Body of pancreas (tissue), 4 donors: ENCODE results near the gene ETFDH. TPM values are rescaled to one million over a fixed set of nuclear protein-coding genes. Genes with fewer than 3 reads are reported as not detected.

Experiments
- ATAC-seq: fragments of 150-250 bp; one replicate; pipeline ENCODE4 v1.9.1; 2016
- DNase-seq, 4 donors: peaks; one replicate each; pipeline ENCODE4 v3.0.0-alpha.2; 2019
- H3K27ac ChIP-seq, 4 donors: fragments of 200-600 bp; sonication (generic); 1 replicate in 3 of 4; 2 replicates in 1 of 4; pipeline versions ENCODE4 v1.5.1 to v1.6.1; 2016 to 2019; ENCODE audit warnings: mild to moderate bottlenecking in 1 of 4, mixed read lengths in 1 of 4, moderate library complexity in 1 of 4
- H3K27me3 ChIP-seq, 2 donors: fragments of 200-600 bp; sonication (generic); one replicate each; pipeline ENCODE4 v1.6.0; 2016; ENCODE audit warnings: mild to moderate bottlenecking in 1 of 2
- H3K36me3 ChIP-seq, 2 donors: fragments of 200-600 bp; sonication (generic); replicated peaks in 1 of 2; 2 replicates each; pipeline ENCODE4 v1.5.1; 2016; ENCODE audit warnings: low read depth in 2 of 2; ENCODE audit not compliant: insufficient read depth in 1 of 2
- H3K4me1 ChIP-seq: fragments of 200-600 bp; sonication (generic); one replicate; pipeline ENCODE4 v1.6.0; 2016
- H3K4me3 ChIP-seq, 2 donors: fragments of 200-600 bp; sonication (generic); 1 replicate in 1 of 2; 2 replicates in 1 of 2; pipeline ENCODE4 v1.5.1; 2016 to 2019
- H3K9me3 ChIP-seq, 3 donors: fragments of 200-600 bp; sonication (generic); 1 replicate in 2 of 3; 2 replicates in 1 of 3; pipeline ENCODE4 v1.5.1; 2016
- POLR2A ChIP-seq, 3 donors: fragments of 450-650 bp; IDR thresholded peaks; one replicate each; pipeline ENCODE4 v1.6.1; 2016; ENCODE audit warnings: antibody characterized with exemption in 3 of 3, mild to moderate bottlenecking in 2 of 3
- WGBS, 2 donors: methylation state at CpG; one replicate each; pipeline ENCODE4 v1.1.5; 2017; 5-methylcytosine and 5-hydroxymethylcytosine counted together
- intact Hi-C: fragments of 100-400 bp; cut with DNase I; formaldehyde crosslinking; loops from one replicate; pipeline ENCODE4 v1.15.1; 2023
- total RNA-seq, 2 donors: library from RNA; depleted of rRNA; stranded (reverse); fragments of >200 nt; gene quantifications; one replicate each; pipeline ENCODE4 v1.1.0, GENCODE V29; 2016
- TF ChIP-seq, protein P1 (sequence below), 7 experiments: fragments of 450-650 bp in 4 of 7; fragments of 200-600 bp in 3 of 7; sonication (generic) in 3 of 7; IDR thresholded peaks; one replicate each; pipeline ENCODE4 v1.5.1; 2016 to 2019; ENCODE audit warnings: antibody characterized with exemption in 7 of 7

Gene ETFDH
- total RNA-seq, 2 donors from 2014 or later: 24.4 to 96.2 TPM

DNA sequence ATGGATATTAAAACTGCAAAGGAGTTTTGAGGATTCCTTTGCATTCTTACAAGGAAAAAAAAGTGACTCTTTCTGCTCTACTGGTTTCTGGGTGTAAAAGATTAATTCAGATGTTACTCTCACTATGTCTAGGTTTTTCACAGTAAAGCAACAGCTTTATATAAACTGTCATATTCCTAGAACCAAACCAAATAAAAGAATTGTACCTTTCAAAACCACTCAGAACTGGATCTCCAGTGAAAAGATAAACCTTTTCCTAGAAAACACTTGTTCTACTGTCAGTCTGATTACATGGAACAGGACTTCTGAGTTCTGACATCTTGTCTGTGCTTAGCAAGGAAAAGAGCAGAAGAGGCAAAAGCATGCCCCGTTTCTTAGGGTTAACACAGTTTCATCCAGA is 56.1 kb downstream of the ETFDH start:
- Histone ChIP-seq H3K4me3 (no peak overlapping the region), H3K27me3 (no peaks in the 10 kb centered on the region), H3K36me3 (no peaks in the 10 kb centered on the region), H3K9me3 (no peaks in the 10 kb centered on the region), H3K27ac (no peak overlapping the region), H3K4me1 (peaks cover 4% of the 10 kb centered on the region)
- no peak for ATAC-seq
- intact Hi-C loops: loop anchor here (5.0 to 10.0 kb wide), 2 partner anchors 119 to 477 kb away; no protein-coding TSS in a partner anchor
- no peak for TF ChIP-seq POLR2A (IDR thresholded peaks at IDR 0.05)
- TF ChIP-seq, protein P1, sequence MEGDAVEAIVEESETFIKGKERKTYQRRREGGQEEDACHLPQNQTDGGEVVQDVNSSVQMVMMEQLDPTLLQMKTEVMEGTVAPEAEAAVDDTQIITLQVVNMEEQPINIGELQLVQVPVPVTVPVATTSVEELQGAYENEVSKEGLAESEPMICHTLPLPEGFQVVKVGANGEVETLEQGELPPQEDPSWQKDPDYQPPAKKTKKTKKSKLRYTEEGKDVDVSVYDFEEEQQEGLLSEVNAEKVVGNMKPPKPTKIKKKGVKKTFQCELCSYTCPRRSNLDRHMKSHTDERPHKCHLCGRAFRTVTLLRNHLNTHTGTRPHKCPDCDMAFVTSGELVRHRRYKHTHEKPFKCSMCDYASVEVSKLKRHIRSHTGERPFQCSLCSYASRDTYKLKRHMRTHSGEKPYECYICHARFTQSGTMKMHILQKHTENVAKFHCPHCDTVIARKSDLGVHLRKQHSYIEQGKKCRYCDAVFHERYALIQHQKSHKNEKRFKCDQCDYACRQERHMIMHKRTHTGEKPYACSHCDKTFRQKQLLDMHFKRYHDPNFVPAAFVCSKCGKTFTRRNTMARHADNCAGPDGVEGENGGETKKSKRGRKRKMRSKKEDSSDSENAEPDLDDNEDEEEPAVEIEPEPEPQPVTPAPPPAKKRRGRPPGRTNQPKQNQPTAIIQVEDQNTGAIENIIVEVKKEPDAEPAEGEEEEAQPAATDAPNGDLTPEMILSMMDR (IDR thresholded peaks at IDR 0.05): no peak
- WGBS, 2 donors: 39 to 70% methylated on average over 1 of the region's 1 CpG
- DNase-seq: no peak

DNA sequence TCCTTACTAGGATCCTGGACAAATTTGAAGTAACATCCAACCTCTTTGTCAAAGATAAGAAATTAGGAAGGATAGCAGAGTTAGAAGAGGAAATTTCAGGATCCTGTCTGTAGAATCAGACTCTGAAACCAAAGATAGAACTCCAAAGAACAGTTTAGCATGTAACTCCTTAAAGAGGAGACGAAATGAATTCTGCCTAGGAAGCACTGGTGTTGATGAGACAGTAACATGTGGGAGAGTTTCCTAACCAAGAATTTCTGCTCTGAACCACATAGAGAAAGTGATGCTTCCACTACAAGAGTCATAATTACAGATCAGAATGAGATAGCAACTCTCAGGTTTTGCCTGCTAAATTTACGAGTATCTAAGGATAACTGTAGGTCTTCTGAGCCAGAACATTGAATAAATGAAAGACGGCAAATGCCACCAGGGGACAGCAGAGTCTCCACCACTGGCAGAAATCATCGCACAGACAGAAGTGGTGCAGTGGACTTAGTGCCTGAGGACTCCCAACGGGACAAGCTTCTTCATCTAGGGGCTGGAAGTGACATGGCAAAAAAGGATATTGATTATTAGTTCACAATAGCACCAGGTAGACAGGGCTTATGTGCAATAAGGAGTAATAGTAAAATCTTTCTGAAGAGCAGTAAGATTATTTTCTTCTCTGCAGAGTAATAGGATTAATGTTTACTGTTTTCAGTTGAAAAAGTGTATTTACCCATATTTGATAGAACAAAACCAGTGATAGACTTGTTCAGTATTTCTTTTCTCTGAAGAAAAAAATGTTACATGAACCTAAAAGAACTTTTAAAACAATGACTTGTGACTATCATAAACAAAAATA is 57.8 kb downstream of the ETFDH start:
- H3K4me1 ChIP-seq: no peaks in the 10 kb centered on the region
- intact Hi-C loops: loop anchor here (5.0 to 10.0 kb wide), 3 partner anchors 117 to 475 kb away; no protein-coding TSS in a partner anchor
- no peak overlapping the region for H3K4me3 ChIP-seq
- TF ChIP-seq POLR2A (IDR thresholded peaks at IDR 0.05): no peak
- TF ChIP-seq, protein P1 (IDR thresholded peaks at IDR 0.05): peak; percentile 75 to 97 (median 93)
- no peaks in the 10 kb centered on the region for H3K9me3 ChIP-seq
- no peaks in the 10 kb centered on the region for H3K36me3 ChIP-seq
- DNase-seq (peak; percentile 67 to 79 (median 74)), ATAC-seq (peak; percentile 86)
- no peaks in the 10 kb centered on the region for H3K27me3 ChIP-seq
- WGBS, 2 donors: 12 to 22% methylated on average over 5 of the region's 5 CpGs
- H3K27ac ChIP-seq: no peak overlapping the region

DNA sequence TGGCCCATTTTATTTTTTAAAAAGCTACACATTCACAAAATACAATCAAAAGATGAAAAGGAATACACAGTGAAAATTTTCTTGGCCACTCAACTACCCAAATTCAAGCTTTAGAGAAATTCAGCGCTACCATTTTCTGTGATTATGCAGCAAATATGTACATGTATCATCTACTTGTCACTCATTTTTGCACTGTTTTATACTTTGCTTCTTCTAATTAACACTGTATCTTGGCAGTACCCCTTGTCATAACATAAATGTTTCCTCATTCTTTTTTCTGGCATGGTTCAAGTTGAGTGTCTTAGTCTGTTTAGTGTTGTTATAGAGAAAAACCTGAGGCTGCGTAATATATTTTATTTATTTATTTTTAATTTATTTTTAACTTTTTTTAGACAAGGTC is 66.8 kb downstream of the ETFDH start:
- Histone ChIP-seq H3K4me3 (no peak overlapping the region), H3K27ac (no peak overlapping the region), H3K4me1 (no peaks in the 10 kb centered on the region), H3K9me3 (no peaks in the 10 kb centered on the region), H3K36me3 (no peaks in the 10 kb centered on the region), H3K27me3 (no peaks in the 10 kb centered on the region)
- intact Hi-C loops: loop anchor here (10.0 kb wide), 1 partner anchor 436 kb away; no protein-coding TSS in a partner anchor
- no peak for DNase-seq
- no peak for TF ChIP-seq POLR2A (IDR thresholded peaks at IDR 0.05)
- TF ChIP-seq, protein P1 (IDR thresholded peaks at IDR 0.05): no peak
- 91 to 97% methylated on average over 2 of the region's 2 CpGs for WGBS, 2 donors
- ATAC-seq: no peak

DNA sequence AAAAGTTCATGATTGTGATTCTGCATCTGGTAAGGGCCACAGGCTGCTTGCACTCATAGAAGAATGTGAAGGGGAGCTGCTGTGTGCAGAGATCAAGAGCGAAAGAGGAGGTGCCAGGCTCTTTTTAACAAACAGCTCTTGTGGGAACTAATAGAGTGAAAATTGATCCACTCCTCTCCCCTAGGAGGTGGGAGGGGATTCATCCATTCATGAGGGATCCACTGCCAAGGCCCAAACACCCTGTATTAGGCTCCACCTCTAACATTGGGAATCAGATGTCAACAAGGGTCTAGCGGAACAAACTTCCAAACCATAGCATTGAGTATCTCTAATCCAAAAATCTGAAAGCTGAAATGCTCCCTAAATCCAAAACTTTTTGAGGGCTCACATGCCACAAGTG is 67.5 kb downstream of the ETFDH start:
- intact Hi-C loops: loop anchor here (10.0 kb wide), 1 partner anchor 435 kb away; no protein-coding TSS in a partner anchor
- TF ChIP-seq, protein P1 (IDR thresholded peaks at IDR 0.05): no peak
- no peak for TF ChIP-seq POLR2A (IDR thresholded peaks at IDR 0.05)
- H3K27ac ChIP-seq: no peak overlapping the region
- H3K9me3 ChIP-seq: no peaks in the 10 kb centered on the region
- H3K36me3 ChIP-seq: no peaks in the 10 kb centered on the region
- DNase-seq: no peak
- H3K4me3 ChIP-seq: no peak overlapping the region
- H3K27me3 ChIP-seq: no peaks in the 10 kb centered on the region
- 93 to 96% methylated on average over 2 of the region's 2 CpGs for WGBS, 2 donors
- ATAC-seq: no peak
- no peaks in the 10 kb centered on the region for H3K4me1 ChIP-seq
